VCaP (cell line): Measurements from ENCODE around the gene YWHAB.

Experiments
- H3K27ac ChIP-seq: fragments of 450-650 bp; 2 replicates; pipeline ENCODE4 v1.5.1; 2017
- CTCF ChIP-seq: fragments of 450-650 bp; conservative IDR thresholded peaks from 2 replicates; pipeline ENCODE4 v1.5.1; 2017; ENCODE audit warnings: mild to moderate bottlenecking, moderate library complexity

Gene YWHAB

GRCh38 chr20:44885392-44886265 lies at the start of gene YWHAB:
Gene YWHAB, plus strand, starts transcription at chr20:44885705. Its CDS starts 15,829 bp downstream, at chr20:44901534.
- 0 out of 2 replicates have a peak, but pooled peaks have one; percentile 28 for TF ChIP-seq CTCF
- peak within 1 kb of the TSS; percentile 97 for H3K27ac ChIP-seq

- no peak for TF ChIP-seq CTCF
- H3K27ac ChIP-seq, result no peak overlapping the region
These were observed 48.8 kb upstream of the YWHAB start for GRCh38 chr20:44836601-44837120.

- H3K27ac ChIP-seq, result no peak overlapping the region
- TF ChIP-seq CTCF, result no peak
These were observed 47.6 kb upstream of the YWHAB start for GRCh38 chr20:44837946-44838345.

GRCh38 chr20:44838521-44838920 lies 47.0 kb upstream of the YWHAB start:
- TF ChIP-seq CTCF, result no peak
- H3K27ac ChIP-seq, result no peak overlapping the region

- H3K27ac ChIP-seq, result no peak overlapping the region
- TF ChIP-seq CTCF, result no peak
These were observed 46.0 kb upstream of the YWHAB start for GRCh38 chr20:44839481-44839880.

GRCh38 chr20:44840826-44841225 lies 44.7 kb upstream of the YWHAB start:
- H3K27ac ChIP-seq, result no peak overlapping the region
- no peak for TF ChIP-seq CTCF

GRCh38 chr20:44841955-44842354 lies 43.5 kb upstream of the YWHAB start:
- no peak overlapping the region for H3K27ac ChIP-seq
- TF ChIP-seq CTCF, result no peak
